Prostate gland (tissue), 2 donors: ENCODE results near the gene RAP2B. TPM values are rescaled to one million over a fixed set of nuclear protein-coding genes. Genes with fewer than 3 reads are reported as not detected.

Experiments used
- DNase-seq: peaks from one replicate; pipeline ENCODE4 v3.0.0-alpha.2; 2019; ENCODE audit warnings: low spot score
- H3K27ac ChIP-seq, 2 donors: fragments of 200-600 bp; sonication (generic); 2 replicates each; pipeline ENCODE4 v1.5.1; 2017 to 2019
- H3K27me3 ChIP-seq: fragments of 200-600 bp; sonication (generic); replicated peaks from 2 replicates; pipeline ENCODE4 v1.5.1; 2019; ENCODE audit not compliant: insufficient read depth
- H3K36me3 ChIP-seq, 2 donors: fragments of 200-600 bp; sonication (generic); 1 replicate in 1 of 2; 2 replicates in 1 of 2; pipeline versions ENCODE4 v1.5.1 to v1.8.1; 2017 to 2019
- H3K4me1 ChIP-seq: fragments of 200-600 bp; sonication (generic); replicated peaks from 2 replicates; pipeline ENCODE4 v1.5.1; 2019
- H3K4me3 ChIP-seq, 2 donors: fragments of 200-600 bp; sonication (generic); 2 replicates each; pipeline ENCODE4 v1.5.1; 2017 to 2019
- H3K9me3 ChIP-seq: fragments of 200-600 bp; sonication (generic); 2 replicates; pipeline ENCODE4 v1.5.1; 2017
- POLR2A ChIP-seq: fragments of 450-650 bp; IDR thresholded peaks from one replicate; pipeline ENCODE4 v1.6.1; 2016; ENCODE audit warnings: antibody characterized with exemption, mild to moderate bottlenecking
- POLR2AphosphoS5 ChIP-seq: sonication (generic); formaldehyde crosslinking; IDR thresholded peaks from one replicate; pipeline ENCODE4 v1.6.1; 2017; ENCODE audit warnings: antibody characterized with exemption
- WGBS: methylation state at CpG from one replicate; pipeline ENCODE4 v1.1.5; 2018; 5-methylcytosine and 5-hydroxymethylcytosine counted together
- intact Hi-C: fragments of 100-400 bp; cut with DNase I; formaldehyde crosslinking; loops from one replicate; pipeline ENCODE4 v1.14.2; 2022
- total RNA-seq, 2 donors: library from RNA; depleted of rRNA; stranded (reverse); fragments of >200 nt; gene quantifications; one replicate each; pipeline ENCODE4 v1.1.0, GENCODE V29; 2016
- TF ChIP-seq, protein P1 (sequence below), 4 experiments: fragments of 200-600 bp in 2 of 4; fragments of 450-650 bp in 2 of 4; sonication (generic) in 2 of 4; IDR thresholded peaks; 1 replicate in 3 of 4; 2 replicates in 1 of 4; pipeline ENCODE4 v1.5.1; 2016 to 2019; ENCODE audit warnings: antibody characterized with exemption in 4 of 4, mild to moderate bottlenecking in 2 of 4, moderate library complexity in 2 of 4

RAP2B gene
- total RNA-seq, 2 donors from 2014 or later, result 8.3 to 13.8 TPM

DNA sequence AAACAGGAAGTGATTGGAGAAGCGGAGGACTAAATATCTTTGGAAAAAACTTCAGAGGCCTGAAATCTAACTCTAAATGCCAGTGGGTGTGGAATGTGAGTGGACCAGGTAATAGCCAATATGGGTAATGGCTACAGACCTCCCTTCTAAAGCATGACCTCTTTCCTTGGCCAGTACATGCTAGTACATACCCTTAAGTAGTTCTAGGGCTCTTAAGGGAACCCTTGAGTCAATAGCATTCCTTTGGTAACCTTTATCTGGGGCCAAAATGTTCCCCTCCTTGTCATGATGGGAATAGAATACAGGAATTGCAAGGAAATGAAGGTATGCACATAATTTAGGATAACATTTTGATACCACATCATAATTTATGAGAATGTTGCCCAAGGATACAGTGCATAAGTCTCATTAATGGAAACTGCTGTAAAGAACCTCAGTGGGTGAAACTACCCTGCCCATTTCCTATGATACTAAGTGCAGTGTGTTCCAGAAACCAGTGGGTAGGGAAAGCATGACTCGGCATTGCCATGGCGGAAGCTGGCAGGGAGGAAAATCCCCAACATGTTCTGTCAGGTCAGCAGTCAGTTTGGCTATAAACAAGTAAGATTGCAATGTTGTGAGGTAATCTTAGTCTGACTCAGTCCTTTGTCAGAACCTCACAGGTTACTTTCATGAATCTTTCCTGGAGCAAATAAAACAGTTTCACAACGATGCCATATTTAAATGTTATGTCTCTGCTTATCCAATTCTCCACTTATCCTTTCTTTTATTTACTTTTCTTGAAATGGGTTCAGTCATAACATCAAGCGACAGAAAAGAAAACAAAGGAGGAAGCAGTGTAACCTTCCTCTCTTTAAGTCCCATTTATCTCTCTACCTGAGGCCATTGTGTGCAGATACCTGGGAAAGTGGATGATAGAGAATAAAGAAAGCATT, 23.5 kb upstream of the RAP2B start:
- intact Hi-C loops, result no loop called here
- H3K27me3 ChIP-seq, result no peaks in the 10 kb centered on the region
- no peaks in the 10 kb centered on the region for H3K4me1 ChIP-seq
- H3K9me3 ChIP-seq, result no peaks in the 10 kb centered on the region
- TF ChIP-seq, protein P1, sequence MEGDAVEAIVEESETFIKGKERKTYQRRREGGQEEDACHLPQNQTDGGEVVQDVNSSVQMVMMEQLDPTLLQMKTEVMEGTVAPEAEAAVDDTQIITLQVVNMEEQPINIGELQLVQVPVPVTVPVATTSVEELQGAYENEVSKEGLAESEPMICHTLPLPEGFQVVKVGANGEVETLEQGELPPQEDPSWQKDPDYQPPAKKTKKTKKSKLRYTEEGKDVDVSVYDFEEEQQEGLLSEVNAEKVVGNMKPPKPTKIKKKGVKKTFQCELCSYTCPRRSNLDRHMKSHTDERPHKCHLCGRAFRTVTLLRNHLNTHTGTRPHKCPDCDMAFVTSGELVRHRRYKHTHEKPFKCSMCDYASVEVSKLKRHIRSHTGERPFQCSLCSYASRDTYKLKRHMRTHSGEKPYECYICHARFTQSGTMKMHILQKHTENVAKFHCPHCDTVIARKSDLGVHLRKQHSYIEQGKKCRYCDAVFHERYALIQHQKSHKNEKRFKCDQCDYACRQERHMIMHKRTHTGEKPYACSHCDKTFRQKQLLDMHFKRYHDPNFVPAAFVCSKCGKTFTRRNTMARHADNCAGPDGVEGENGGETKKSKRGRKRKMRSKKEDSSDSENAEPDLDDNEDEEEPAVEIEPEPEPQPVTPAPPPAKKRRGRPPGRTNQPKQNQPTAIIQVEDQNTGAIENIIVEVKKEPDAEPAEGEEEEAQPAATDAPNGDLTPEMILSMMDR (IDR thresholded peaks at IDR 0.05), result no peak
- no peak for TF ChIP-seq POLR2A
- TF ChIP-seq POLR2AphosphoS5, result peak; percentile 96
- H3K36me3 ChIP-seq, result no peaks in the 10 kb centered on the region
- WGBS, result 39% methylated on average over 5 of the region's 5 CpGs
- DNase-seq, result peak; percentile 83
- peak overlapping the region; percentile 67 for H3K27ac ChIP-seq
- H3K4me3 ChIP-seq, result no peak overlapping the region

DNA sequence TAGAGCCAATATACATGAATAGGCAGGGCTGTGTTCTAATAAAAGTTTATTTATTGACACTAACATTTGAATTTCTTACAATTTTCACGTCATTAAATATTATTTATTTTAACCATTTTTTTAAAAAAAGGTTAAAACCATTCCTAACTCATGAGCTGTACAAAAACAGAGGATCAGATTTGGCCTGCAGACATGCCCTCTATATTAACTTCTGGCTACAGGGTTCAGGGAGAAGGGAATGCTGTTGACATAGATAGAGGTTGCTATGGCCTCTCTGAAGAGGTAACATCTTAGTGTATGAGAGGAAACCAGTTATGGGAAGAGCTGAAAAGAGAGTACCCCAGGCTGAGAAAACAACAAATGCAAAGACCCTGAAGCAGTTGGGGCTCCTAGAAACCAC, 19.1 kb upstream of the RAP2B start:
- DNase-seq, result no peak
- Histone ChIP-seq H3K4me3 (no peak overlapping the region), H3K4me1 (no peaks in the 10 kb centered on the region), H3K9me3 (no peaks in the 10 kb centered on the region), H3K27ac (no peak overlapping the region), H3K27me3 (no peaks in the 10 kb centered on the region), H3K36me3 (no peaks in the 10 kb centered on the region)
- intact Hi-C loops, result no loop called here
- TF ChIP-seq, protein P1 (IDR thresholded peaks at IDR 0.05), result no peak
- TF ChIP-seq POLR2A, result no peak
- no peak for TF ChIP-seq POLR2AphosphoS5
- WGBS, result 17% methylated on average over 1 of the region's 1 CpG

GRCh38 chr3:153144071-153144470, 18.0 kb upstream of the RAP2B start:
- H3K9me3 ChIP-seq, result no peaks in the 10 kb centered on the region
- no peak overlapping the region for H3K4me3 ChIP-seq
- TF ChIP-seq, protein P1 (IDR thresholded peaks at IDR 0.05), result no peak
- no peak for TF ChIP-seq POLR2AphosphoS5
- no peak for TF ChIP-seq POLR2A
- no peaks in the 10 kb centered on the region for H3K36me3 ChIP-seq
- 100% methylated on average over 1 of the region's 1 CpG for WGBS
- H3K27me3 ChIP-seq, result no peaks in the 10 kb centered on the region
- intact Hi-C loops, result no loop called here
- no peaks in the 10 kb centered on the region for H3K4me1 ChIP-seq
- DNase-seq, result no peak
- no peak overlapping the region for H3K27ac ChIP-seq

DNA sequence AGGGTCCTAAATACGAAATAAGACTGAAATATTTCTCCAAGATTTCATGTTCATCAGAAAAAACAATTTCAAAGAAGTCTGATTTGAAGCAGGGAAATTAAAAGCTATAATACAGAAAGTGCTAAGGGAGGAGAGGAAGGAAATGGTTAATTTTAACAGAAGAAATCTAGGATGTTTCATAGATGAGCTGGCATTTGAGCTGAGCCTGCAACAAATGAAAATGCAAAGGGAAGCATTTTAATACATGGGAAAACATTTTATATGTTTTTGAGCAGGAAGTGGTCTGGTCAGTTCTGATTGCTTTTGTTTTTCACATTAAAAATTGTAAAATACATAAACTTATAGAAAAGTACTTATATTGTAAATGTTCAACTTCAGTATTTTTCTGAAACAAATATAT, 17.2 kb upstream of the RAP2B start:
- Histone ChIP-seq H3K27ac (no peak overlapping the region), H3K27me3 (no peaks in the 10 kb centered on the region), H3K4me3 (no peak overlapping the region), H3K36me3 (no peaks in the 10 kb centered on the region), H3K4me1 (no peaks in the 10 kb centered on the region), H3K9me3 (no peaks in the 10 kb centered on the region)
- intact Hi-C loops, result no loop called here
- 94% methylated on average over 1 of the region's 1 CpG for WGBS
- TF ChIP-seq POLR2AphosphoS5 (no peak), POLR2A (no peak)
- TF ChIP-seq, protein P1 (IDR thresholded peaks at IDR 0.05), result no peak
- DNase-seq, result no peak

GRCh38 chr3:153145454-153145853, 16.6 kb upstream of the RAP2B start:
- H3K4me3 ChIP-seq, result no peak overlapping the region

More at GRCh38 chr3:153145454-153145853, 16.6 kb upstream of the RAP2B start:
- H3K27ac ChIP-seq, result no peak overlapping the region
- H3K27me3 ChIP-seq, result no peaks in the 10 kb centered on the region
- no peaks in the 10 kb centered on the region for H3K4me1 ChIP-seq
- no peaks in the 10 kb centered on the region for H3K9me3 ChIP-seq
- no peak for DNase-seq
- TF ChIP-seq POLR2AphosphoS5 (no peak), POLR2A (no peak)
- TF ChIP-seq, protein P1 (IDR thresholded peaks at IDR 0.05), result no peak
- intact Hi-C loops, result no loop called here
- H3K36me3 ChIP-seq, result no peaks in the 10 kb centered on the region
